ENCODE results near the gene FGFBP2.

FGFBP2 gene

DNA sequence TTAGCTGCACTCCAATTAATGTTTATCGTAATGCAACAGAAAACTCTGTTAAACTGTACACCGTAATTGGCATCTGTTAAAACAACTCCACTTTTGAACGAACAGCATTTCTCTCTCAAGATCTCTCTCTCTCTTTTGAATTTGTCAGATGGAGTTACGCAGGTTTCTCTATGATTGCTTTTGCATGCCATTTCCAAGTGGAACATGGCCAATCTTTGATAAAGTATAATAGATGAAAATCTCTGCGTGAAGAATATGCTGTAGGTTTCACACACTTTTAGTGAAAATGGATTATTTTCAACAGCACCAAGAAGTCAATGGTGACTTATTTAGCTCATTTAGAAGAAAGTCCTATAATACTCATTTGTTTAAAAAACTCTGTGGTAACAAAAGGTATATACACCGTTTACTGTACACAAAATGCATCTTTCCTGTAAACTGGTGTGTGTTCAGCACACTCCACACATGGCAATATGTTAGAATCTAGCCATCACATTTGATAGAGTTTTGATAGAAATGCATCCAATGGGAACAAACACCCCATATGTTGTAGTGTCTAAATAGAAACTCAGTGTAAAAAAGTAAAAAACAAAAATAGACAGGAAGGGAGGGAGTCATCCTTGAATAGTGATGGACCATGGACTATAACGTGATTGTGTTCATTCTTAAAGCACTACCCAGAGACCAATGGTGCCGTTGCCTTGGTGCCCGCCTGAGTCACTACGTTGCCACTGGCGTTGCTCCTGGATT lies 5.8 kb upstream of the FGFBP2 start:
- DNase-seq (ENCODE audit: low read depth in 3 of 3) = no peak

DNA sequence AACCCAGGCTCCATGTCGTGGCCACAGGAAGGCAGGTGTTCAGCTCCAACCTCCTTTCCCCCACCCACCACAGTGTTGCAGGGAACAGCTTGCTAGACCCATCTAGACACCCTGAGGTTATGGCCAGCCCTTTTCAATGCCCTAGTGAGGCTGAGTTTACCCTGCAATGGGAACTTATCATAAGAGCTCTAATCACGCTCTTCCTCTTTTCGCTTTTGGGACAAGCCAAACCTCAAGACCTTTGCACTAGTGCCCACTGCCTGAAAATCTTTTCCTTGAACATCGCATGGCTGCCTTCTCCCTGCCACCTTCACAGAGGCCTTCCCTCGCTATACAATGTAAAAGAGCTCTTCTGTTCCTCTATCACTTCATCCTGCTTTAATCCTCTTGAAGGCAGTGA lies 2.4 kb upstream of the FGFBP2 start:
- DNase-seq (ENCODE audit: low read depth in 3 of 3) = no peak

DNA sequence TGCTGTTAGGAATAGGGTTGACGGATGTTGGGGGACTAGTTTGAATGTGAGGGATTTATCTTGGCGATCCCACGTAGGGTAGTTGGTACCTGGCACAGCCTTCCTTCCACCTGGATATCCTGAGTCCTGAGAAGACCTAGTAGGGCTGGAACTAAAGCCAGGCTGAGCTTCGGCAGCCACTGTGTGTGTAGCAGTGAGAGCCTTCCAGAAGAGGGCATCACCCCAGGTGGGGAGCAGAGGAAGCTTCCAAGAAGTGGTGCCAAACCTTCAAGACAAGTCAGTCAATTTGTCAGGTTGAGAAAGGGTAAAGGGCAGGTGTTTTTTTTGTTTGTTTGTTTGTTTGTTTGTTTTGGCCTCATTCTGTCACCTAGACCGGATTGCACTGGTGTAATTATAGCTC lies 1.2 kb upstream of the FGFBP2 start:
- DNase-seq (ENCODE audit: low read depth in 3 of 3) = no peak

DNA sequence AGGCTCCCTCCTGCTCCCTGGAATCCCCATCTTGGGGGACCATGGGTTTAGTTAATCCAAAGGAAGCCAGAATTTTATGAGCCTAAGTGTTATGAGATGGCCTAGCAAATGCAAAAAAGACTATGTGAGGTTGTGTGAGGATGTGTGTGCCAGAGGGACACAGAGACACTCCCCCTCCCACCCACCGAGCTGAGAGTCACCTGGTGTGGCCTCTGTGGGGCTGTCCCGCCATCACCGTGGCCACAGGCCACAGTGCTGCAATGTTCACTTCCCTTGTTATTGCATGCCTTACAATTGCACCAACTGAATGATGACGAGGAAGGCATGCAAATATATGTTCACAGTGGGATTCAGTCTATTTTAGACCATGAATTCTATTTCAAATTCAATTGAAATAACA lies 601 bp upstream of the FGFBP2 start:
- DNase-seq (ENCODE audit: low read depth in 3 of 3) = peak in 2 of 3 experiments; percentile 9 to 47

DNA sequence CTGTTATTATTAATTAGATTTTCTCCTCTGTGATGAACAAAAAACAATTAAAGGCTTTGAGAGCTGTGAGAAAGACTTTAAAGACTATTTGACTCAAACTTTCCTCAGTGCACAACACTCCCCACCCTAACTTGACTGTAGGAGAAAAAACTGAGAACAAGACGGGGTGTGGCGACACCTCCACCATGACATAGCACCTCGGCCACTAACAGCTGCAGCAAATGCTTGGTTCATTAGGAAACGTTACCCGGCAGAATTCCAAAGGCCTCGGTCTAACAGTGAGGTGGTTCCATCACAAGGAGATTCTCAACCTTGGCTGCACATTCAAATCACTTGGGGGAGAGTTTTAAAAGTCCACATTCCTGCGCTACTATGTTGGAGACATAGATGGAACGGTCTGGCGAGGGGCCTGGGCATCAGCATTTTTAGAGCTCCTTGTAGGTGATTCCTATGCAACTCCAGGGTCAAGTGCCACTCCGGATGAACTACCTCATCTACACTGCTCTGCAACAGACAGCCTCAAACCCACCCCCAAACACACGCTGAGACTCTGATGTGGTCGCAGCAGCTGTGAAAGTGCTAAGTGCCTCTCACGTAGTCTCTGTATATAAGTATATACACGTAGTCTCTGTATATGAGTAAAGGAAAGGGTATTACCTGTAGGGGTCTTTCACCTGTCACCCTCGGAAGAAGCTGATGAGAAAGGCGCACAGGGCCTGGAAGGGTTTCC lies 1.0 kb downstream of the FGFBP2 start:
- DNase-seq (ENCODE audit: low read depth in 3 of 3) = no peak

DNA sequence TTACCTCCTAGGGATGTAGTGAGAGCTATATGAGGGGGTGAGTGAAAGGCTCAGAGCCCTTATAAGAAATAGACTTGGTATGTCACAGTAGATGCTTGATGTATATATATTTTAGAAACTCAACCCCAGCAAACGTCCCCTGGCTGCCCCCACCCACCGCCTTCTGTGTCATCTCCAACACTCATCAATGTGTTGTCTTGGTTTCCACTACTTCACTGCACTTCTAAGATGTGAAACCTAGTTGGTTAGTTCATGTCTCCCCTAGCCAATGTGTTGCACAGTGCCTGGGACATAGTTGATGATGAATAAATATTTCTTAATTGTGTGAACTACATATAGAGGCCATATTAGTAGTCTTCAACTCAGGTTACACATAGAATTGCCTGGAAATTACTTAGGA lies 4.4 kb downstream of the FGFBP2 start:
- DNase-seq (ENCODE audit: low read depth in 3 of 3) = no peak

DNA sequence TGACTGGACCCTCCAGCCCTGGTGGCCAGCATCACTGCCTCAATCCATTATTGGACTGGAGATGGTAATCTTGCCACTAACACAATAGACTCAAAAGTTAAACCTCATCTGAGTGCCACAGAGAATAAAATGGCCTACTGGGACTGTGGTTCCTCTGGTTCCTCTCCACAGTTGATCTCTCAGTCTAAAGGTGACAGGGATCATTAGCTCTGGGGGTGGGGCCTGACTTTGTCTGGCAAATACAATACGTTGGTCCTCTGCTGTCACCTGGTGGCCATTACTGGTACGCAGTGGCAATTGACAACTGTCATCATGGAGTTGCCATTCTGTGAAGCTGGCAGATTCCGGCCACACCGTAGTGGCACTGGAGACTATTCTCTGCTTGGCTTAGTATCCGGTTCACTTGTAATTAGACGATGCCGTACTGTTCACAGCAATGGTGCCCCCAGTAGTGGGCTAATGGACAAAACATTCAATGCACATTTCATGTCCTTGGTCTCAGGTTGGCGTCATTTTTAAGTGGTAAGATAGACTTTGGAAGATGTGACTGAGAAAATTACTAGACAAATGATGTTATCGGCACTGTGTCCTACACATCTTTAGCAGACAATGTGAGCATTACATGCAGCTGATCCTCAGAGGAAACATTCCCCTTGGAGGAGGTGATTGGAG lies 6.7 kb downstream of the FGFBP2 start:
- DNase-seq (ENCODE audit: low read depth in 3 of 3) = peak; percentile 68 to 82 (median 71)

DNA sequence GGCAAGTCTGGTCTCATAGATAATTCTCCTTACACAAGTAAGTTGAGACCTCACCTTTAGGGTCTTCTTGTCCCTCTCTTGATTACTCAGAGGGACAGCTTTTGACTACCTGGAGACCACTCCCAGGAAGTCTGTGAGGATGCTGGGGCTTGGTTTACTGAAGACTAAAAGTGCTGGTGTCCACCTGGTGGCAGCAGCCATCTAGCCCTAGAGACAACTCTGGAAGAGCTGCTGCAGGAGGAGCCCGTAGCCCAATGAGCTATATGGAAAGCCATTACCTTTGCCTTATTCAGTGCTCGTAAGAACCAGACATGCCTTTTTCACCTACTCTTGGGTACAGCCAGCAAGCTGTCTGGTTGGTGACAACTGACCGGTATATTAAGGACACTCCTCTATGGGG lies 7.3 kb downstream of the FGFBP2 start:
- no peak for DNase-seq (ENCODE audit: low read depth in 3 of 3)

DNA sequence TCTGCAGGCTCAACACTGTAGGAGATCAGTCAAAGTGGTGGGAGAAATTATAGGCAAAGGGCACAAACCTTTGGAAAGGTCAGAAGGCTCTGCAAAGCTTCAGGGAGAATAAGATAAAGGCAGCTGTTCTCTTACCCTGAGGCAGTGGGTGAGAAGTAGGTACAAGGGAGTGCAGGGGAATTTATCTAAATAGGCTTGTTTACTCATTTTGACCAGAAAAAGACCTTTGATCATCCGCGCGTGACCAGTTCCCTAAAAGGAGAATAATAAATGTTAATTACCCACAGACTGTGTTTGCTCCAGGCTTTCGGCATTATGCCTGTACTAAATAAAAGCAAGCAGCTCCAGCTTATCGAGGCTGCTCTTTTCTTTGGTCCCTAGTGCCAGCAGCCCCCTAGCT lies 9.3 kb downstream of the FGFBP2 start:
- DNase-seq (ENCODE audit: low read depth in 3 of 3) = no peak

DNA sequence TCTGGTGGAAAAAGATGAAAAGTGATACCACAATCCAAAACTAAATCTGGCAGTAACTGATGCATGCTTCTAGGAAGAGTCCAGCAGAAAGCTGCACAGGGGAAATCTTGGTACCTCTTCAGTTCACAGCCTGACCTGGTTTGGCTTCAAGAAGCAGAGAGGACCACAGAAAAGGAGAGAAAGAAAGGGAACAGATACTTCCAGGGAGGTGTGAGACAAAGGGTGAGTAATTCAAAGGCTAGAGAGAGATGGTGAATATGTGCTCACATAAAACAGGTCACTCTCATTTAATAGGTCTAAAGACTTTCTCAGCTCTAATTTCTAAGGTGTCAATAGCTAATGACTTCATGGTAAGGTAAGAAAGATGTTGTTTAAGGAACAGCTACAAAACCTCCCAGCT lies 11.2 kb downstream of the FGFBP2 start:
- DNase-seq (ENCODE audit: low read depth in 3 of 3) = no peak

DNA sequence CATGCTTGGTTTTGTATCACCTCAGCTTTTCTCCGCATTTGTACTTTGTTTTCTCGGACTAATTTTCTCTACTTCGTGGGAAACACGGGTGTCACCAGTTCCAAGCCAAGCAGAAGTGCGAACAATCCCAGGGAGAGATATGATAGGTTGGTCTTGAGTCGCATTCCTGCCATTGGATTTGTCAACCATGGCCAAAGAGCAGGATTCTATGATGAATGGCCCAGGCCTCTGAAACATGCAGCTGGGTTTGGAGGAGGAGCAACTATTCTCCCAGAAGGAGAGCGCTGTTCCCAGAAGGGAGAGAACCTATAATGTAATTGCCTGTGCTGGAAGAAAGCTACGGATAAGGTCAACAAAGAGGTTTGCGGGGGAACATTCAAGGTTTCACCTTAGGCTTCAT lies 14.1 kb downstream of the FGFBP2 start:
- DNase-seq (ENCODE audit: low read depth in 3 of 3) = no peak

DNA sequence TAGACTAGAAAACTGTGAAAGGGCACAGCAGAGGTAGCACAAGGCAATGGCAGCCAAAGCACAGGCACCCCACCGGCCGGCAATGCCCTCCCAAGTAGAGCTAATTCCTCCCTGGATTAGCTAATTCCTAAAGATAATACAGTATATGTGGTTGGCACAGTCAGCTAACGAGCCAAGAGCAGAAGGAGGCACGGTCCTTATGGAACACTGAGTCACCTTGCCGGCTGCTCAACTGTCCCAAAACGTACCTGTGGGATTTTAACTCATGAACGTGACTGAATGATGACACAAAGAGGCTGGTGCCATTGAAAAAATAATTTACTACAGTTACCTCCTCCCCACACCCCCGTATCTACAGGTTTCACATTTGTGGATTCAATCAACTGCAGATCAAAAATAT lies 15.3 kb downstream of the FGFBP2 start:
- DNase-seq (ENCODE audit: low read depth in 3 of 3) = no peak

DNA sequence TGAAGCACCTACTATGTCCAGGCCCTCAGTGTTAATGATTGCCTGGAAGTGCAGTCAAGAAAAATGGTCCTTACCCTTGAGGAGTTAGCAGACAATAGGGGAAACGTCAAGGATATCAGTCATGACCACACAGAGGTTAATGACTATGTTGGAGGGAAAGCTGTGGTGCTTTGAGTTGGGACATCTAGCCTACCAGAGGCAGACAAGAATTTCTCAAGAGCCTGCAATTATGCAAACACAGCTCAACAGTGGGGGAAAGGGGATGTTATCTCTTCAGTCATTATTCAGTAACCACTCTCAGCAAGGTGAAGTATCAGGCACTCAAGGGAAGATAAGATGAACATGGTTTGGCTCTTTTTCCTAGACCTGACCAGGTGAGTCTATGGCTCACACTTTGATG lies 17.5 kb downstream of the FGFBP2 start:
- no peak for DNase-seq (ENCODE audit: low read depth in 3 of 3)

DNA sequence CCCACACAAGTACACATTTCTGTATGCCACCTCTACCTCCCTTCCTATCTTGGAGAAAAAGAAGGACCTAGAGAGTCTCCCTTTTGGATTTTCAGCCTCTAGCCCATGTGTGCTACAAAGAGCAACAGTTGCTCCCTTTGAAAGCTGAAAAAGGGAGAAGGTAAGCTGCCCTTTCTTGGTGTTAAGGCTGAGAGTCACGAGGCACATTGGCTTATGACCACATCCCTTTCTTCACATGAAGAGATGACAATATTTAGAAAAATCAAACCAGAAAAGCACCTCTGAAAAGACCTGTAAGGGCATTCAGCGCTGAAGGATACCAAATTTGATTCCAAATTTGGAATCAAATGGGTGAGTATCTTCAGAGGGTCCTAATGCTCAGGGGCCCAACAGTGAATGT lies 18.1 kb downstream of the FGFBP2 start:
- DNase-seq (ENCODE audit: low read depth in 3 of 3) = no peak

DNA sequence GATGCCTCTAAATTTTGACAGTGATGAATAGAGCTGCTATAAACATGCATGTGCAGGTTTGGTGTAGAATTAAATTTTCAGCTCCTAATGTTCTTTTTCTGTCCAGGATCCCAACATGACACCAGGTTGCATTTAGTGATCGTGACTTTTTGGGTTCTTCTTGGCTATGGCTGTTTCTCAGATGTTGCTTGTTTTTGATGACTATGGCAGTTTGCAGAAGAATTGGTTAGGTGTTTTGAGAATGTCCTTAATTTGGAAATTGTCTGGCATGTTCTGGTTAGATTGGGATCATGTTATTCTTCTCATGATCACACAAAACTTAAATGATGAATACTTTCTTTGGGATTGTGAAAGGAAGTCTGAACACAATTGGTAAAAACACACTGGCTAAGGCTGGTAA lies 20.7 kb downstream of the FGFBP2 start:
- DNase-seq (ENCODE audit: low read depth in 3 of 3) = no peak

DNA sequence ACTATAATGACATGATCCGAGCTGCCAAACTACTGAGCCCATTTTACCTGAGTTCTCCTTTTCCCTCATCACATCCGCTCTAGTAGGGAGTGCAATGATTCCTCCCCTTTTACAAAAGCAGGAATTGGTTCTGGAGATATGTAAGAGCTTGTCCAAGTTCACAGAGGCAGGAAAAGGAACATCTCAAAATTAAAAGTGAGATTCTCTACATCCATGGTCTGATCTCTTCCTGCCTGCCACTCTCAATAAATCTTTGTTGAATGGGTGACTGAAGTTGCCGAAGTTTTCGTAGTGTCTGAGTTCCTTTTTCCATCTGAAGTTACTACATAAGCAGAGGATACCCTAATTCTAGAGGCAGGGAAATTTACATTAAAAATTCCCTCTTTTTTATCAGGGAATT lies 24.3 kb downstream of the FGFBP2 start, which contains the start of gene FGFBP1:
Gene FGFBP1, minus strand, starts transcription at position 101 of the 400 bp plus-strand sequence. CDS start 2,108 bp downstream, outside the sequence.
- DNase-seq (ENCODE audit: low read depth in 3 of 3) = no peak

DNA sequence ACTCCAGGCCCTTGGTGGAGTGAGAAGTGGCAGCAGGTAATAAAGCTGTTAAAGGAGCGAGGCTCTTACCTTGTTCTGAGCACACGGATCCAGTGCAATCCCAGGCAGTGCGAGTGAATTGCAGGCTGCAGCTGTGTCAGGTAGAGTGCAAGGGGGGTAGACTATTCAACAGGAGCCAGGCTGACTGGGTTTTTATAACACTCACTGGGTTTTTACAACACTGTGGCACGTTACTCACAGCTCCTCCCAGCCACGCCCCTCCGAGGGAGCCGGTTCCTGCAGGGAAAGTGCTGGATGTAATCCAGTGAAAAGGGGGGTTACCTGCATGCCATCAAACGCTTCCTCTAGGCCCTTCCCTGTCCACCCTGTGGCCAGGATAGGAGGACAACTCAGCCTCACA lies 24.8 kb downstream of the FGFBP2 start:
- no peak for DNase-seq (ENCODE audit: low read depth in 3 of 3)

DNA sequence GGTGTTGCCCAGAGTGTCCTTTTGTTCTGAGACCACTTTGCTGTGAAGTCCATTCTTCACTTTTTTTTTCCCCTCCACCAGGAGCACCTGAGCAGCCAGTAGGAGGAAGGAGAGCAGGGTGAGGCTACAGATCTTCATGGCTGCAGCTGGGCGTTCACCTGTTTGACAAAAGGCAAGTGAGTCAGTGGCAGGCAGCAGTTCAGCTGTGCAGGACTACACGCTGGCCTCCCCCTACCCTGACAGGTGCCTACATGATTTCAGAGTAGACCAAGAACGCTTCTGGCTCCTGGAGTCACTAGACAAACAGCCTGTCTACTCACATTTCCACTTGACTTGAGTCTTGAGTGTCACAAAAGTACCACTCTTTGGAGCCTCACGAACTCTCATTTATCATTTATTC lies 26.5 kb downstream of the FGFBP2 start:
- DNase-seq (ENCODE audit: low read depth in 3 of 3) = no peak

DNA sequence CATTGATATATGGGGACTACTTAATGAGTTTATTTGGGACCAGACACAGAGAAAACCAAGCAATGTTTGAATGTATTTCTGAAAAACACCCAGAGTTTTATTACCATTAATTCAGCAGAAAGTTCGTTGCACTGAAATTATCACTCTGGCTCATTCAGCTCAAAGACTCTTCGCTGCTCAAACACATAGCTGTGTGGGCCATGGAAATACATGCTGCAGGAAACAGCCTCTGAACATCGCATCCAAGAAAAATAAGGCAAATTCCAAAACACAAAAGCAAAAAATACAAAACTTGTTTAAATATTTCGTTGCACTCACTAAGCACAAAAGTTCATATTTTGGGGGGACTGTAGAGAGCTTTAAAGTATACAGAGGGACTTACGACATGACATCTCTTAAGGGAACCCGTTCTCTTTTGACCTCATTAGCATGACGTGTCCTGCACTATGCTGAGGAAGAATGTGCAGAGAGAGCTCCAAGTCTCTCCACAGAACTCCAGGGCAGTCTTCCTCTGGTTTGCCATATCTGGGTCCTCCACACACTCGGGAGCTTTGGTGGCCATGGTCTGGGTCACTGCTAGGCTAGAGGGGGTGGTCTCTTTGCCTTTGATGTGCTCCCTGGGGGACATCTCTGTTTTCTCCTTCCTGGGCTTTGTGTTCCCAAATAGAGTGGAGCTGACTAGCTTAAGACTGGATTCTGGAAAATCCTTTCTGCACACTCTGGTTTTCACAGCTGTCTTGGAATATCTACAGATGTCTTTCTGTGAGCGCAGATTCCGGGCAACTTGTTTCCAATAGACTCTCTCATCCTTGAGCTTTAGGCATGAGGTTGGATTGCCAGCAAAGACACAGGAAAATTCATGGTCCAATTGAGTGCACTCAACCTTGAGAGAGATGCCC lies 27.2 kb downstream of the FGFBP2 start:
- DNase-seq (ENCODE audit: low read depth in 3 of 3) = no peak

DNA sequence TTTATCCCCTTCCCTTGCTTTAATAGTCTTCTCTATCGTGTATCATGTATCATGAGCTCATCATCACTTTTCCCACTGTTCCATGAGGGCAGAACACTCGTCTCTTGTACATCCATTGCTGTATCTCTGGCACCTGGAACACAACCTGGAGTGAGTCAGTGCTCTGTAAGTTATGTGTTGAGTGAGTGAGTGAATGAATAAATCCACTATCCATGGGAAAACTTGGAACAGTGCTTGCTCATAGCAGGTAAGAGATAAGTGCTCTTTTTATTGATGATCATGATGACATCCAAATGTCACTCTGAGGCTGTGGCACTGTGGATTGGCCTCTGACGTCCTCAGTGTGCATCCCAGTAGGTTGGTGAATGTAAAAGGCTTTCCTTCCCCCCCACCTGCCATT lies 28.7 kb downstream of the FGFBP2 start:
- no peak for DNase-seq (ENCODE audit: low read depth in 3 of 3)

DNA sequence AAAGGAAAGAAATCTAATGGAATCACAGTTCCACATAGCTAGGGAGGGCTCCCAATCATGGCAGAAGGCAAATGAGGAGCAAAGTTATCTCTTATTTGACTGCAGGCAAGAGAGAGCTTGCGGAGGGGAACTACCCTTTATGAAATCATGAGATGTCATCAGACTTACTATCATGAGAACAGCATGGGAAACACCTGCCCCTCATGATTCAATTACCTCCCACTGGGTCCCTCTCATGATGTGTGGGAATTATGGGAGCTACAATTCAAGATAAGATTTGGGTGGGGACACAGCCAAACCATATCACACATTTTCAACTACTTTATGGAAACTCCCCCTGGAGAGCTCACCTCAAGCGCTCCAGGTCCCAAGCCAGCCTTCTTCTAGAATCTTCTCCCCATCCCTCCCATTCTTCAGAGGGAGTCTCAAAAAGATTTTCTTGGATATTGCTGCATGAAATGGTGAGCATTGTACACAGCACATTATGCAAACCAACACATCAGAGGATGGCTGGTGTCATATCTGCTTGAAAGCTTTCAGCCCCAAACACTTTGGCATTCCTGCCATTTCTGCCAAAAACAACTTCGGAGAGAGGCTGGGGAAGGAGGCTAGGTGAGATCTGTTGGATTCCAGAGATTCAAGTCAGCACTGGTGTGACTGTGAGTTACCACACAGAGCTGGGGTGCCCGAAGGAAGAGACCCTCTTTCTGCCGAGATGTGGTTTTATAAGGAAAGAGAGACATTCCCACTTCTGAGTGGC lies 31.3 kb downstream of the FGFBP2 start:
- DNase-seq (ENCODE audit: low read depth in 3 of 3) = no peak

Data from stimulated activated CD4-positive, alpha-beta T cell treated with anti-CD3 and anti-CD28 coated beads, TNF-alpha, amount 100 ng/mL, for 24 hours (primary cell).